AG09309 (cell line): Measurements from ENCODE around the gene OPRD1.

Source experiments
- DNase-seq: peaks from one replicate; pipeline ENCODE4 v3.0.0-alpha.2; 2010; ENCODE audit warnings: low read depth
- H3K4me3 ChIP-seq: 2 replicates; pipeline ENCODE4 v1.5.1; 2011; ENCODE audit warnings: mild to moderate bottlenecking, low read depth, low read length, moderate library complexity; ENCODE audit not compliant: control insufficient read depth
- CTCF ChIP-seq: IDR thresholded peaks from 2 replicates; pipeline ENCODE4 v1.5.1; 2011; ENCODE audit warnings: mild to moderate bottlenecking, low read depth, low read length, inconsistent platforms; ENCODE audit not compliant: insufficient read depth, control insufficient read depth; ENCODE audit errors: missing control alignments

Gene OPRD1

DNA sequence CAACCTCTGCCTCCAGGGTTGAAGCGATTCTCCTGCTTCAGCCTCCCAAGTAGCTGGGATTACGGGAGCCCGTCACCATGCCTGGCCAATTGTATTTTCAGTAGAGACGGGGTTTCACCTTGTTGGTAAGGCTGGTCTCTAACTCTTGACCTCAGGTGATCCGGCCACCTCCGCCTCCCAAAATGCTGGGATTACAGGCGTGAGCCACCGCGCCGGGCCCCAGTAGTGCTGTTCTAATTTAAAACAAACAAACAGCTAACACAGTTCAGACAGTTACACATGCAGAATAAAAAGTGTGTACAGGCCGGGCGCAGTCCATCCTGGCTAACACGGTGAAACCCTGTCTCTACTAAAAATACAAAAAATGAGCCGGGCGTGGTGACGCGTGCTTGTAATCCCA, 35.6 kb upstream of the OPRD1 start:
- no peak overlapping the region for H3K4me3 ChIP-seq
- TF ChIP-seq CTCF, result no peak
- no peak for DNase-seq

DNA sequence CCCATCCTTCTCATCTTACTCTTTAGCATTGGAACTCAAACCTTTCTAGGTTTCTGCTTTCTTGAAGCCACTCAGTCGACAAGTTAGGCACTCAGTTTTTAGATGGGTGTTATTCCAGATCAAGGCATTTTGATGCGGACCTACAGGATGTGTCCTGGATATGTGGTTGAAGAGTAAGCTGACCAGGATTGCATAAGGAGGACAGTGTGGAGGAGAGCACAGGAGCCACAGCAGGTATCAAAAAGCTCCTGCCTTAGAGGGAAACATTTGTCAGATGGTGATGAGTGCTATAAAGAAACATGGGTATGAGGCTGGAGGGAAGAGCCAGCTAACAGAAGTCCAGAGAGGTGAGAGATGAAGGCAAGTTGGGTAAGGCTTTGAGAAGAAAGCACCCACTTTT, 33.9 kb upstream of the OPRD1 start:
- DNase-seq, result no peak
- no peak for TF ChIP-seq CTCF
- no peak overlapping the region for H3K4me3 ChIP-seq

DNA sequence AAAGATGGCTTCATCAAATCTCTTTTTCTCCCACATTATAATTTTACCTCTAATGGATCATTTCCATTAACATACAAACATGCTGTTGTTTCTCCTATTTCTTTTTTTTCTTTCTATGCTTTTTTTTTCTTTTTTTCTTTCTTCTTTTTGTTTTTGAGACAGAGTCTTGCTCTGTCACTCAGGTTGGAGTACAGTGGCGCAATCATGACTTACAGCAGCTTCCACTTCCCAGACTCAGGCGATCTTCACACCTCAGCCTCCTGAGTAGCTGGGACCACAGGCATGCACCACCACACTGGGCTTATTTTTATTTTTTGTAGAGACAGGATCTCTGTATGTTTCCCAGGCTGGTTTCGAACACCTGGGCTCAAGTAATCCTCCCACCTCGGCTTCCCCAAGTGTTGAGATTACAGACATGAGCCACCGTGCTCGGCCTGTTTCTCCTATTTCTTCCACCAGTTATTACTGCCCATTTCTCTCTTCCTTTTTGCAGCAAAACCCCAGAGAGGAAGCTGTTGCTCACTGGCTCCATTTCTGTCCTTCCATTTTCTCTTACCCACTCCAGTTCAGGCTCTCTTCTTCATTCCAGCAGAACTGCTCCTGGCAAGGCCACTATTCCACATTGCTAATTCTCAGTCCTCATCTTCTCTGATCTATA, 32.1 kb upstream of the OPRD1 start:
- H3K4me3 ChIP-seq, result no peak overlapping the region
- no peak for TF ChIP-seq CTCF
- no peak for DNase-seq

DNA sequence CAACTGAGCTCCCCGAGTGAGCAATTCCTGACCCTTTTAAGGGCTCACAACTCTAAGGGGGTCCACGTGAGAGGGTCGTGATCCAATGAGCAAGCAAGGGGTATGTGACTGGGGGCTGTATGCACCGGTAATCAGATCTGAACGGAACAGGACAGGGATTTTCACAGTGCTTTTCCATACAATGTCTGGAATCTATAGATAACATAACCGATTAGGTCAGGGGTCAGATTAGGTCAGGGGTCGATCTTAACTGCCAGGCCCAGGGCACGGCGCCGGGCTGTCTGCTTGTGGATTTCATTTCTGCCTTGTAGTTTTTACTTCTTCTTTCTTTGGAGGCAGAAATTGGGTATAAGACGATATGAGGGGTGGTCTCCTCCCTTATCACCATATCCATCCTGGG, 30.7 kb upstream of the OPRD1 start:
- no peak overlapping the region for H3K4me3 ChIP-seq
- no peak for DNase-seq
- TF ChIP-seq CTCF, result no peak

DNA sequence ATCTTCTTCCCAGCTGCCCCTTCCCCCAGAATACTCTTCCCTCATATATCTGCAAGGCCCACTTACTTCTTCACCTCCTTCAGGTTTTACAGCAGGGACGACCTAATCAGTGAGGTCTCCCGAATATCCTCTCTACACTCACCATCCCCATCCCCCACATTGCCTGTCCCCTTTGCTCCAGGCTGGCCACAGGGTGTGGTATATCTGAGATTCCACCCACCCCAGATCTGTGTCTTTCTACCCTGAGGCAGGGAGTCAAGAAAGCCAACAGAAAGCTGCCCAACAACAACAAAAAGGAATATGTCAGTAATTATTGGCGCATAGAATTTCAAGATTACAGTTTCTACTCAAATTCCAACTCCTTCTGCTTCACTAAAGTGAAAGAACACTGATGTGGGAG, 30.0 kb upstream of the OPRD1 start:
- no peak overlapping the region for H3K4me3 ChIP-seq
- TF ChIP-seq CTCF, result no peak
- DNase-seq, result no peak

DNA sequence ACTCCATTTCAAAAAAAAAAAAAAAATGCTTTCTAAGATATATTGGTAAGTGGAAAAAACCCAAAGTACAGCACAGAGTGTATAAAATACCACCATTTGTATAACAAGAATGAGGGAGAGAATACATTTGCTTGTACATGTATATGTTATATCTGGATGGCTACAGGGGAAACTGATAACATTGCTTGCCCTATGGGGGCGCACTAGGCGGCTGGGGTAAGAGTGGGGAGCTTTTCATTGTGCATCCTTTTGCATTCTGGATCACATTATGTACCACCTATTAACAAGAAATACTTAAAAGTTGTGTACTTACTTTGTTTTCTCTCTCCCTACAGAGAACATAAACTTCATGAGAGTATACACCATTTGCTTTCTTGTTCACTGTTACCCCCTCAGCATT, 28.6 kb upstream of the OPRD1 start:
- H3K4me3 ChIP-seq, result no peak overlapping the region
- TF ChIP-seq CTCF, result no peak
- DNase-seq, result no peak

DNA sequence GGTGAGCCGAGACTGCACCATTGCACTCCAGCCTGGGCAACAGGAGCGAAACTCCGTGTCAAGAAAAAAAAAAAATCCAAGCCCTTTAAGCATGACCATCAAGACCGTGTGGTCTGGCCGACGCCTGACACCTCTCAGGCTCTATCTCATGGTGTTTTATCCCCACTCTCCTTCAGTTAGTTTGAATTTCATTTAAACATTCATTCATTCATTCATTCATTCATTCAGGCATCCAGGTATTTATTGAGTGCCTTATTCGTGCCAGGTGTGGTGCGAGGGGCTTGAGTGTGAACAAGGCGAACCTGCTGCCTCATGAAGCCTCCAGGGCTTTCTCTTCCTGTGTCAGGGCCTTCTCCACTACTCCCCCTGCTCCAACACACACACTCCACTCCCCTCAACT, 22.6 kb upstream of the OPRD1 start:
- DNase-seq, result no peak
- no peak for TF ChIP-seq CTCF
- H3K4me3 ChIP-seq, result no peak overlapping the region
